ENCODE results near the gene SLC9B1.
A peak's percentile ranks its signal among the peaks of the same experiment; 100 is the strongest.

The SLC9B1 gene

DNA sequence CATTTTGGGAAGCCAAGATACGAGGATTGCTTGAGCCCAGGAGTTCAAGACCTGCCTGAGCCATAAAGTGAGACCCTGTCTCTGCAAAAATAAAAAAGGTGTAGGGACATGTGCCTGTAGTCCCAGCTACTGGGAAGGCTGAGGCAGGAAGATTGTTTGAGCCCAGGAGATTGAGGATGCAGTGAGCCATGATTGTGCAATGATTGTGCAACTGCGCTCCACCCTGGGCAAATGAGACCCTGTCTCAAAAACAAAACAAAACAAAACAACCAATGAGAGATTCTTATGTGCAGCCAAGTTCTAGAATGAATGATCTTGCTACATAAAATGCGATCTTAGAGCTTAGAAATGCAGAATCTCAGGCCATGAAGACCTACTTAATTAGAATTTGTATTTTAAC lies 34.5 kb upstream of the SLC9B1 start:
- no peak overlapping the region for H2AFZ ChIP-seq (ENCODE audit: low read depth, low read length)
- H3K27ac ChIP-seq (ENCODE audit: low read length): no peak overlapping the region
- TF ChIP-seq, protein P1, sequence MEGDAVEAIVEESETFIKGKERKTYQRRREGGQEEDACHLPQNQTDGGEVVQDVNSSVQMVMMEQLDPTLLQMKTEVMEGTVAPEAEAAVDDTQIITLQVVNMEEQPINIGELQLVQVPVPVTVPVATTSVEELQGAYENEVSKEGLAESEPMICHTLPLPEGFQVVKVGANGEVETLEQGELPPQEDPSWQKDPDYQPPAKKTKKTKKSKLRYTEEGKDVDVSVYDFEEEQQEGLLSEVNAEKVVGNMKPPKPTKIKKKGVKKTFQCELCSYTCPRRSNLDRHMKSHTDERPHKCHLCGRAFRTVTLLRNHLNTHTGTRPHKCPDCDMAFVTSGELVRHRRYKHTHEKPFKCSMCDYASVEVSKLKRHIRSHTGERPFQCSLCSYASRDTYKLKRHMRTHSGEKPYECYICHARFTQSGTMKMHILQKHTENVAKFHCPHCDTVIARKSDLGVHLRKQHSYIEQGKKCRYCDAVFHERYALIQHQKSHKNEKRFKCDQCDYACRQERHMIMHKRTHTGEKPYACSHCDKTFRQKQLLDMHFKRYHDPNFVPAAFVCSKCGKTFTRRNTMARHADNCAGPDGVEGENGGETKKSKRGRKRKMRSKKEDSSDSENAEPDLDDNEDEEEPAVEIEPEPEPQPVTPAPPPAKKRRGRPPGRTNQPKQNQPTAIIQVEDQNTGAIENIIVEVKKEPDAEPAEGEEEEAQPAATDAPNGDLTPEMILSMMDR (IDR thresholded peaks at IDR 0.05; ENCODE audit: low read depth, low read length): no peak
- TF ChIP-seq EZH2phosphoT487 (IDR thresholded peaks at IDR 0.05; ENCODE audit: low read depth): no peak
- no peaks in the 10 kb centered on the region for H3K27me3 ChIP-seq (ENCODE audit: low read depth, low read length)
- H3K9ac ChIP-seq (ENCODE audit: low read length): no peak overlapping the region
- no peak overlapping the region for H3K4me3 ChIP-seq (ENCODE audit: low read length)
- peaks cover 12% of the 10 kb centered on the region for H3K4me1 ChIP-seq (ENCODE audit: low read length)
- peaks cover 7% of the 10 kb centered on the region; the same call in 1 of the 2 replicates for H4K20me1 ChIP-seq (ENCODE audit: insufficient read depth, low read length)
- H3K79me2 ChIP-seq (ENCODE audit: low read length): no peaks in the 10 kb centered on the region
- H3K9me3 ChIP-seq (ENCODE audit: insufficient read depth, low read length): no peaks in the 10 kb centered on the region
- no peak overlapping the region for H3K4me2 ChIP-seq (ENCODE audit: low read length)
- H3K36me3 ChIP-seq (replicated peaks; ENCODE audit: low read depth, low read length): peaks cover 9% of the 10 kb centered on the region

DNA sequence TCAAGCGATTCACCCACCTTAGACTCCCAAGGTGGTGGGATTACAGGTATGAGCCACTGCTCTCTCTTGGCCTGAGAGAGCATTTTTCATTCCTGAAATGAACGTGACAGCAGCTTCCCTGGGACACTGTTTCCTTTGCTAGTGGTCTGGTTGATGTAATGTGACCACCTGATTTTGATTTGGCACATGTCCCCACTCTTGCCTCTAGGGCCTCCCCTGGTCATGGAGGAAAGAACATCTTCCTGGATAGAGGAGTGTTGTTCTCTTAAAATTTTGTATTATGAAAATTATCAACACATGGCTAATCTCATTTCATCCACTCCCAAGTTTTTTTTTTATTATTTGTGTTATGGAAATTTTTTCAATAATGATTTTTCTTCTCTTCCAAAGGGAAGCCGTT lies 33.3 kb upstream of the SLC9B1 start:
- no peak overlapping the region for H3K27ac ChIP-seq (ENCODE audit: low read length)
- H3K36me3 ChIP-seq (replicated peaks; ENCODE audit: low read depth, low read length): peaks cover 17% of the 10 kb centered on the region
- H3K79me2 ChIP-seq (ENCODE audit: low read length): no peaks in the 10 kb centered on the region
- H3K27me3 ChIP-seq (ENCODE audit: low read depth, low read length): no peaks in the 10 kb centered on the region
- no peak overlapping the region for H3K4me3 ChIP-seq (ENCODE audit: low read length)
- H3K4me1 ChIP-seq (ENCODE audit: low read length): peaks cover 12% of the 10 kb centered on the region
- TF ChIP-seq, protein P1 (IDR thresholded peaks at IDR 0.05; ENCODE audit: low read depth, low read length): no peak
- no peak for TF ChIP-seq EZH2phosphoT487 (IDR thresholded peaks at IDR 0.05; ENCODE audit: low read depth)
- no peaks in the 10 kb centered on the region for H3K9me3 ChIP-seq (ENCODE audit: insufficient read depth, low read length)
- H3K9ac ChIP-seq (ENCODE audit: low read length): no peak overlapping the region
- H2AFZ ChIP-seq (ENCODE audit: low read depth, low read length): no peak overlapping the region
- H3K4me2 ChIP-seq (ENCODE audit: low read length): no peak overlapping the region
- H4K20me1 ChIP-seq (ENCODE audit: insufficient read depth, low read length): peaks cover 7% of the 10 kb centered on the region; the same call in 1 of the 2 replicates

DNA sequence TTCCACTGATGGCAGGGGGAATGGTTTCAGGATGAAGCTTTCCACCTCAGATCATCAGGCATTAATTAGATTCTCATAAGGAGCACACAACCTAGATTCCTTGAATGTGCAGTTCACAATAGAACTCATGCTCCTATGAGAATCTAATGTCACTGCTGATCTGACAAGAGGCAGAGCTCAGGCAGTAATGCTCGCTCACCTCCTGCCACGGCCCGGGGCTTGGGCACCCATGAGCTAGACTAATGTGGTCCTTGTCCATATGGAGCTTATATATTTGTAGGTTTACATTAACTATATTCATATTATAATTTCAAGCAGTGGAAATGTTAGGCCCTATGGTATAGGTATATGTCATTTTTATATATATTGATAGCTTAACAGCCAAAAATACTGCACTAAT lies 32.6 kb upstream of the SLC9B1 start:
- peaks cover 7% of the 10 kb centered on the region; the same call in 1 of the 2 replicates for H4K20me1 ChIP-seq (ENCODE audit: insufficient read depth, low read length)
- no peak for TF ChIP-seq EZH2phosphoT487 (IDR thresholded peaks at IDR 0.05; ENCODE audit: low read depth)
- TF ChIP-seq, protein P1 (IDR thresholded peaks at IDR 0.05; ENCODE audit: low read depth, low read length): no peak
- H3K4me1 ChIP-seq (ENCODE audit: low read length): peaks cover 12% of the 10 kb centered on the region
- H2AFZ ChIP-seq (ENCODE audit: low read depth, low read length): no peak overlapping the region
- H3K27ac ChIP-seq (ENCODE audit: low read length): no peak overlapping the region
- no peaks in the 10 kb centered on the region for H3K9me3 ChIP-seq (ENCODE audit: insufficient read depth, low read length)
- no peaks in the 10 kb centered on the region for H3K27me3 ChIP-seq (ENCODE audit: low read depth, low read length)
- no peak overlapping the region for H3K4me2 ChIP-seq (ENCODE audit: low read length)
- no peak overlapping the region for H3K4me3 ChIP-seq (ENCODE audit: low read length)
- no peaks in the 10 kb centered on the region for H3K79me2 ChIP-seq (ENCODE audit: low read length)
- H3K9ac ChIP-seq (ENCODE audit: low read length): no peak overlapping the region
- H3K36me3 ChIP-seq (replicated peaks; ENCODE audit: low read depth, low read length): peaks cover 20% of the 10 kb centered on the region

DNA sequence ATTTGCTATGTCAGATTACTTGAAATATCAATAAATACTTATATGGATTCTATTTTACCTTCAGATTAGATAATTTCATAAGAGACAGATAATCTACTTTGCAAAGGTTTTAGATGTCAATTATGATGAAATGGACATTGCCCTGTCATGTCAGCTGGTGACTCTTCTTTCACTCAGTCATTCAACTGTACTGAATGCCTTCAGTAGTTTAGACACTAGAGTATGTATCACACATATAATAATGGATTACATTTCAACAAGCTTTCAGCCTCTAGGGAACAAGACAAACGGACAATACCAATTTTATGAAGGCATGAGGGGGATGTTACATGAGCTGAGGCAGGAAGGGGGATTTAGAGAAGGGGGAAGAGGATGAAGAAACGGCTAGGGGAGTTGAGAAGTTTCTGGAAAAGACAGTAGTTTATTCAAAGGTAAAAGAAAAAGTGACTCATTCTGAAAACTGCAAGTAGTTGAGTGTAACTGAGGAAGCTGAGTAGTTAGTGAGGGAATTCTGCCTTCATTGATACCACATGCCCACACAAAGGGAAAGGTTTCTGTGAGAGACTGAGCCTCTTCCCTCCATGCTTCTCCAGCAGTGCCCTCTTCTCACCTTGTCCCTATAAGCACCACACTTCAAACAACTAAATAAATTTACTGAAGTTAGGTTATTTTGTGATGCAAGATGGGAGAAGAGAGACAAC lies 31.4 kb upstream of the SLC9B1 start:
- H3K4me3 ChIP-seq (ENCODE audit: low read length): no peak overlapping the region
- no peaks in the 10 kb centered on the region for H3K27me3 ChIP-seq (ENCODE audit: low read depth, low read length)
- no peaks in the 10 kb centered on the region for H3K9me3 ChIP-seq (ENCODE audit: insufficient read depth, low read length)
- TF ChIP-seq, protein P1 (IDR thresholded peaks at IDR 0.05; ENCODE audit: low read depth, low read length): no peak
- TF ChIP-seq EZH2phosphoT487 (IDR thresholded peaks at IDR 0.05; ENCODE audit: low read depth): no peak
- no peak overlapping the region for H3K27ac ChIP-seq (ENCODE audit: low read length)
- H3K36me3 ChIP-seq (replicated peaks; ENCODE audit: low read depth, low read length): peaks cover 20% of the 10 kb centered on the region
- H3K9ac ChIP-seq (ENCODE audit: low read length): no peak overlapping the region
- peak overlapping the region; percentile 12; the same call in 1 of the 2 replicates for H3K4me2 ChIP-seq (ENCODE audit: low read length)
- H3K79me2 ChIP-seq (ENCODE audit: low read length): no peaks in the 10 kb centered on the region
- H3K4me1 ChIP-seq (ENCODE audit: low read length): peaks cover 12% of the 10 kb centered on the region
- peaks cover 9% of the 10 kb centered on the region; the same call in 1 of the 2 replicates for H4K20me1 ChIP-seq (ENCODE audit: insufficient read depth, low read length)
- no peak overlapping the region for H2AFZ ChIP-seq (ENCODE audit: low read depth, low read length)
